GM13977 (cell line): ENCODE measurements around the gene RIT2.

Source experiments
- DNase-seq: peaks from one replicate; pipeline ENCODE4 v3.0.0; 2012; ENCODE audit warnings: low spot score
- in situ Hi-C: fragments of 300-500 bp; cut with MboI; formaldehyde crosslinking; loops from one replicate; pipeline ENCODE4 v1.12.0; 2022; ENCODE audit warnings: low sequenced_read_pairs, low pct_unique_long_range_greater_than_20kb, mixed read lengths, inconsistent platforms; ENCODE audit not compliant: unreplicated experiment
- TF ChIP-seq, protein P1 (sequence below): IDR thresholded peaks from 2 replicates; pipeline ENCODE4 v1.5.1; 2012; ENCODE audit warnings: mild to moderate bottlenecking, control low read depth; ENCODE audit not compliant: insufficient read depth; ENCODE audit errors: extremely low read depth, missing control alignments

The RIT2 gene

GRCh38 chr18:42707080-42707479, 408.4 kb downstream of the RIT2 start:
- TF ChIP-seq, protein P1, sequence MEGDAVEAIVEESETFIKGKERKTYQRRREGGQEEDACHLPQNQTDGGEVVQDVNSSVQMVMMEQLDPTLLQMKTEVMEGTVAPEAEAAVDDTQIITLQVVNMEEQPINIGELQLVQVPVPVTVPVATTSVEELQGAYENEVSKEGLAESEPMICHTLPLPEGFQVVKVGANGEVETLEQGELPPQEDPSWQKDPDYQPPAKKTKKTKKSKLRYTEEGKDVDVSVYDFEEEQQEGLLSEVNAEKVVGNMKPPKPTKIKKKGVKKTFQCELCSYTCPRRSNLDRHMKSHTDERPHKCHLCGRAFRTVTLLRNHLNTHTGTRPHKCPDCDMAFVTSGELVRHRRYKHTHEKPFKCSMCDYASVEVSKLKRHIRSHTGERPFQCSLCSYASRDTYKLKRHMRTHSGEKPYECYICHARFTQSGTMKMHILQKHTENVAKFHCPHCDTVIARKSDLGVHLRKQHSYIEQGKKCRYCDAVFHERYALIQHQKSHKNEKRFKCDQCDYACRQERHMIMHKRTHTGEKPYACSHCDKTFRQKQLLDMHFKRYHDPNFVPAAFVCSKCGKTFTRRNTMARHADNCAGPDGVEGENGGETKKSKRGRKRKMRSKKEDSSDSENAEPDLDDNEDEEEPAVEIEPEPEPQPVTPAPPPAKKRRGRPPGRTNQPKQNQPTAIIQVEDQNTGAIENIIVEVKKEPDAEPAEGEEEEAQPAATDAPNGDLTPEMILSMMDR = no peak
- DNase-seq = no peak
- in situ Hi-C loops = no loop called here

DNA sequence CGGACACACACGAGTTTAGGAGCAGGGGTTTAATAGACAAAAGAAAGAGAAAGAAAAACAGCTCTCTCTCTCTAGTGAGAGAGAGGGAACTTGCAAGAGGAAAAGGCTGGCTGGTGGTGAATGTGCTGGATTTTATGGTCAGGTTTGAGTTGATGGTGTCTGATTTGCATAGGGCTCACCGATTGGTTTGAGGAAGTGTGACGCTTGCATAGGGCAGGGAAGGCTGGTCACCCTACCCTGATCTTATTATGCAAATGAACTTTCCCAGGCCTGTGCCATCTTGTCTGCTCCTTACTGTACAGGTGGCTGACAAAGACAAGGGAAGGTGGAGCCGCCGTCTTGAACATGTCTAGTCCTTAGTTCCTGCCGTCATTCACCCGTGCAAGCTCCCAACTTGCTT, 408.9 kb downstream of the RIT2 start:
- in situ Hi-C loops = no loop called here
- TF ChIP-seq, protein P1 = no peak
- no peak for DNase-seq

DNA sequence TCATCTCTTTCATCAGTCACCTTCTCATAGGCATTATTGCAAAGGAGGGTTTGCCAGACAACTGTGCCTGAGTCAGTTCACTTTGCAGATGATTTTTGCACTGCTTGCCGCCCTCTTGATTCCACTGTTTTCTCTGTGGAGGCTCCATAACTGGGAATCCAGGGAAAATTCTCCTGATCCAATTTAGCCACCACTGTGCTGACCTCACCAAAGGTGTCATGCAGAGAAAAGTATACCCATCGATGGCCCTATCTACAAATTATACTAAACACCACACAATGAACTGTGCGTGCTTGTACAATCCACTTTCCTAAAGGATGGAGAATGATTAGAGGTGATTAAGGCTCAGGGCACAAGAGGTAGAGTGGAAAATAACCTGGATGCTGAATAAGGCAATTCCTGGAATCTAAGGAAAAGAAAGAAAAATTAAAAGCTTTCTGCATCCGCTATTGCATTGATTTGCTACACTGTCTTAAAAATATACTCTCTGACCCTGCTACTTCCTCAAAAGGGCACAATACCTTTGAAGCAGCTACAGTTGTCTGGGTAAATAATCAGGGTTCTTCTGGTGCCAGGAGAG, 409.4 kb downstream of the RIT2 start:
- TF ChIP-seq, protein P1 = no peak
- DNase-seq = no peak

More for the DNA sequence above, 409.4 kb downstream of the RIT2 start:
- in situ Hi-C loops = no loop called here
